ENCODE measurements around the gene ELMOD3.
"Not testable (repeated sequence)": the region's sequence is repeated elsewhere in the genome, so short reads cannot be mapped to it uniquely, and the experiment has no call there.

ELMOD3 gene

GRCh38 chr2:85405201-85406059, 50.9 kb downstream of the ELMOD3 start:
- DNase-seq: peak in 2 of 4 experiments; percentile 16 to 45

GRCh38 chr2:85409845-85410583, 55.4 kb downstream of the ELMOD3 start, which contains the start of gene CAPG:
Gene CAPG (minus strand): TSS chr2:85410366. CDS start chr2:85402145, 8,221 bp downstream.
- peak in 1 of 4 experiments; percentile 11 for DNase-seq

GRCh38 chr2:85410584-85411404, 56.2 kb downstream of the ELMOD3 start:
- DNase-seq: no peak

GRCh38 chr2:85411405-85411748, 56.8 kb downstream of the ELMOD3 start:
- DNase-seq: no peak

- peak in 2 of 4 experiments; percentile 19 to 42 for DNase-seq
Measured at GRCh38 chr2:85413592-85414420, 59.2 kb downstream of the ELMOD3 start.

GRCh38 chr2:85414421-85414759, 59.8 kb downstream of the ELMOD3 start:
- not testable (repeated sequence) for DNase-seq

- DNase-seq: no peak
Measured at GRCh38 chr2:85414761-85415553, 60.4 kb downstream of the ELMOD3 start.

GRCh38 chr2:85415980-85416650, 61.5 kb downstream of the ELMOD3 start:
- no peak for DNase-seq

- peak; percentile 69 to 85 (median 74) for DNase-seq
Measured at GRCh38 chr2:85418132-85419008, 63.8 kb downstream of the ELMOD3 start, which contains the start of gene SH2D6. Gene SH2D6 (plus strand): TSS chr2:85418714. CDS start chr2:85429466, 10,752 bp downstream.

GRCh38 chr2:85419009-85419675, 64.6 kb downstream of the ELMOD3 start:
- DNase-seq: no peak

- DNase-seq: peak; percentile 88 to 97 (median 90)
Measured at GRCh38 chr2:85420536-85421259, 66.1 kb downstream of the ELMOD3 start.

GRCh38 chr2:85421260-85422071, 66.9 kb downstream of the ELMOD3 start:
- no peak for DNase-seq

- DNase-seq: no peak
Measured at GRCh38 chr2:85422072-85422457, 67.5 kb downstream of the ELMOD3 start.

- no peak for DNase-seq
Measured at GRCh38 chr2:85423525-85423924, 69.0 kb downstream of the ELMOD3 start.

GRCh38 chr2:85425588-85425987, 71.0 kb downstream of the ELMOD3 start:
- no peak for DNase-seq

- DNase-seq: no peak
Measured at GRCh38 chr2:85427300-85427835, 72.8 kb downstream of the ELMOD3 start.

- DNase-seq: no peak
Measured at GRCh38 chr2:85428343-85428881, 73.8 kb downstream of the ELMOD3 start.

Measured in activated naive CD4-positive, alpha-beta T cell (primary cell).